NCI-H187 (cell line): ENCODE results near the gene PFDN1.

Experiments
- DNase-seq, 2 experiments: peaks; one replicate each; lab custom pipeline; 2025; lab: John Stamatoyannopoulos, UW

The PFDN1 gene

GRCh38 chr5:140236891-140237598 is 65.9 kb downstream of the PFDN1 start:
- no peak for DNase-seq

- DNase-seq, result no peak
Observed at GRCh38 chr5:140235791-140236551, 66.9 kb downstream of the PFDN1 start.

- DNase-seq, result no peak
Observed at GRCh38 chr5:140234377-140234989, 68.4 kb downstream of the PFDN1 start.

GRCh38 chr5:140232731-140233130 is 70.2 kb downstream of the PFDN1 start:
- DNase-seq, result no peak

GRCh38 chr5:140230373-140230772 is 72.5 kb downstream of the PFDN1 start:
- no peak for DNase-seq

GRCh38 chr5:140228364-140228837 is 74.5 kb downstream of the PFDN1 start:
- no peak for DNase-seq

- no peak for DNase-seq
Observed at GRCh38 chr5:140227046-140227445, 75.9 kb downstream of the PFDN1 start.

GRCh38 chr5:140225396-140225795 is 77.5 kb downstream of the PFDN1 start:
- no peak for DNase-seq

- DNase-seq, result no peak
Observed at GRCh38 chr5:140224658-140225057, 78.2 kb downstream of the PFDN1 start.

GRCh38 chr5:140223567-140223966 is 79.3 kb downstream of the PFDN1 start:
- DNase-seq, result no peak

- DNase-seq, result no peak
Observed at GRCh38 chr5:140222416-140222815, 80.5 kb downstream of the PFDN1 start.

GRCh38 chr5:140221697-140222223 is 81.1 kb downstream of the PFDN1 start:
- no peak for DNase-seq

- no peak for DNase-seq
Observed at GRCh38 chr5:140220698-140221064, 82.2 kb downstream of the PFDN1 start.

GRCh38 chr5:140220032-140220697 is 82.7 kb downstream of the PFDN1 start:
- DNase-seq, result no peak

GRCh38 chr5:140219068-140219991 is 83.6 kb downstream of the PFDN1 start:
- DNase-seq, result no peak

GRCh38 chr5:140217299-140218026 is 85.4 kb downstream of the PFDN1 start:
- no peak for DNase-seq

- DNase-seq, result no peak
Observed at GRCh38 chr5:140216478-140217074, 86.3 kb downstream of the PFDN1 start.

GRCh38 chr5:140215276-140215675 is 87.6 kb downstream of the PFDN1 start:
- DNase-seq, result no peak

GRCh38 chr5:140214831-140215230 is 88.1 kb downstream of the PFDN1 start:
- no peak for DNase-seq
